Progenitor cell of endocrine pancreas (in vitro differentiated cells): ENCODE results near the gene SLIT3. TPM values are rescaled to one million over a fixed set of nuclear protein-coding genes. Genes with fewer than 3 reads are reported as not detected.
A peak's percentile ranks its signal among the peaks of the same experiment; 100 is the strongest.
"Not testable (repeated sequence)": the region's sequence is repeated elsewhere in the genome, so short reads cannot be mapped to it uniquely, and the experiment has no call there.

Experiments
- DNase-seq: peaks from one replicate; pipeline ENCODE4 v3.0.0; 2021; ENCODE audit warnings: low spot score; ENCODE audit not compliant: unreplicated experiment
- H3K27ac Mint-ChIP-seq: 2 replicates; pipeline ENCODE4 v1.8.0; 2021; ENCODE audit warnings: mild to moderate bottlenecking, moderate library complexity, mixed read lengths
- H3K27me3 Mint-ChIP-seq: 2 replicates; pipeline ENCODE4 v1.8.0; 2021; ENCODE audit warnings: mixed read lengths
- H3K36me3 Mint-ChIP-seq: 2 replicates; pipeline ENCODE4 v1.8.0; 2022; ENCODE audit warnings: mixed read lengths; ENCODE audit not compliant: insufficient read depth
- H3K4me1 Mint-ChIP-seq: 2 replicates; pipeline ENCODE4 v1.8.0; 2021; ENCODE audit warnings: low read depth, mixed read lengths
- H3K4me3 Mint-ChIP-seq: 2 replicates; pipeline ENCODE4 v1.8.0; 2021; ENCODE audit warnings: low read depth, mild to moderate bottlenecking, moderate library complexity, mixed read lengths
- H3K9me3 Mint-ChIP-seq: 2 replicates; pipeline ENCODE4 v1.8.0; 2021; ENCODE audit warnings: low read depth, mixed read lengths
- CTCF ChIP-seq: fragments of 200-600 bp; sonication (generic); IDR thresholded peaks from one replicate; pipeline ENCODE4 v1.5.0; 2021; ENCODE audit warnings: antibody characterized with exemption, mild to moderate bottlenecking; ENCODE audit not compliant: unreplicated experiment
- total RNA-seq: library from RNA; stranded (reverse); gene quantifications from 2 replicates; pipeline ENCODE4 v1.2.1, GENCODE V29; 2021

Gene SLIT3
- total RNA-seq, 1 donor from 2014 or later = 18.8 TPM

DNA sequence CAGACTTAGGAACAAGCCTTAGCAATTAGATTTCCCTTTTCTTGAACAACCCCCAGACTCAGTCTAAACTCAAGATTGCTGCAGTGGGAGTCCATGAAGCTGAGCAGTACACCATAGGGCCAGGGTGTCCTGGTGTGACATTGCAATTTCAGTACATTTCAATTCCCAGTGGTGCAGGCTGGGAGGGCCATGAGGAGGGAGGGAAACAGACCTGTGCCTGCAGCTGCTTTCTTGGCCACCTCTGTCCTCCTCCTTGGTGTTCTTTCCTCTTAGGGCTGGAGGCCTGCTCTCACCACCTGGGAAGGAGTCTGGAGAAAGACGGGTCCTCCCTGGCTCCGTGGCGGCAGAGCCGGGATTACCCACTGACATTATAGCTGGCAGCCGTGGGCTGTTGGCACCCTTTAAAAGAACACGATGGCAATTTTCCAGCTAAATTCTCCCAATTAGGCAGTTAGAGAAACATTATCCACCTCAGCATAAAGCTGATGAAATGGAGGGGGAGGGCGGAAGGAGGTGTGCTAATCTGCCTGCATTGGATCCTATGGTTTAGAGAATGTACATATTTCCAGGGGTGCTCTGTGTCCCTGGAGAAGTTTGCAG is 186.4 kb downstream of the SLIT3 start:
- H3K27ac Mint-ChIP-seq = no peak overlapping the region
- H3K4me3 Mint-ChIP-seq = no peak overlapping the region
- peaks cover 7% of the 10 kb centered on the region for H3K27me3 Mint-ChIP-seq
- peaks cover 3% of the 10 kb centered on the region for H3K4me1 Mint-ChIP-seq
- DNase-seq = no peak
- no peak for TF ChIP-seq CTCF
- H3K36me3 Mint-ChIP-seq = no peaks in the 10 kb centered on the region
- H3K9me3 Mint-ChIP-seq = peaks cover 3% of the 10 kb centered on the region

GRCh38 chr5:169112016-169112415 is 188.9 kb downstream of the SLIT3 start:
- Mint-ChIP-seq H3K27me3 (peaks cover 7% of the 10 kb centered on the region), H3K27ac (peak overlapping the region; percentile 14)

DNA sequence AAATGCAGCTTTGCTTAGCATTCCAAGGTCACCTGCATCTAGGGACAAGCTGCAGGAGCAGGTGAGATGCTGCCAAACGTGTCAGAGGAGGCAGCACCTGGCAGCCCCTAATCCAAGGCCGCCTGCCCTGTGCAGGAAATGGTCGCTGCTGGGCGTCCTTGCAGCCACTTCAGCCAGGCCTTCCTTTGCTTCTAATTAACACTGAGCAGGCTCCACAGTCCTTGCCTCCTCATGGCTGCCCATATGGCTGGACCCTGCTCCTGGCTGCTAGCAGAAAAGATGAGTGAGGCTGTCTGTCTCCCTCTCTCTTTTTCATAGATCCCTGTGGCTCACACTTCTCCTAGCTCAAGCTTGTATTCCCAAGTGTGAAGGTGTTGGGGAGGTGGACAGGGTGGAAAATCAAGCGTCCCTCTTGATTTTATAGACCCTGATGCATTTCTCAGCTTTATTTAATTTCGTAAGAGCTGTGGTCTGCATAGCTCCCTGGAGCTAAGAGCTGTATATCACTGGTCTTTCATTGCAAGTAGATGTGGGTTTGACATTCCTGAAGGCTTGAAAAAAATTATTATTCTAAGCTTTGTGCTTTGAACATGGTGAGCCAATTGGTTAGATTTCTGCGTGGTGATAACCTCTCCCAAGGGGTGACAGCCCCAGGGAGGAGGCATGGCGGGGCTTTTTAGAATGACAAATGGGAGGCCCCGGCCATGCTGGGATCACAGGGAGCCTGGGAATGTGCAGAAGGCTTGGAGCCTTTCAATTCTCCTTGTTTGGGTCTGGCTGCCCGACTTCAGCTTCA is 193.8 kb downstream of the SLIT3 start:
- H3K27me3 Mint-ChIP-seq = peaks cover 5% of the 10 kb centered on the region
- DNase-seq = no peak
- H3K36me3 Mint-ChIP-seq = no peaks in the 10 kb centered on the region
- peaks cover 3% of the 10 kb centered on the region for H3K4me1 Mint-ChIP-seq
- no peak for TF ChIP-seq CTCF
- no peak overlapping the region for H3K4me3 Mint-ChIP-seq
- peaks cover 4% of the 10 kb centered on the region for H3K9me3 Mint-ChIP-seq
- no peak overlapping the region for H3K27ac Mint-ChIP-seq

More at GRCh38 chr5:169112016-169112415, 188.9 kb downstream of the SLIT3 start:
- no peak for TF ChIP-seq CTCF
- no peak for DNase-seq
- Mint-ChIP-seq H3K4me1 (peaks cover 1% of the 10 kb centered on the region), H3K9me3 (peaks cover 4% of the 10 kb centered on the region), H3K36me3 (no peaks in the 10 kb centered on the region), H3K4me3 (no peak overlapping the region)

DNA sequence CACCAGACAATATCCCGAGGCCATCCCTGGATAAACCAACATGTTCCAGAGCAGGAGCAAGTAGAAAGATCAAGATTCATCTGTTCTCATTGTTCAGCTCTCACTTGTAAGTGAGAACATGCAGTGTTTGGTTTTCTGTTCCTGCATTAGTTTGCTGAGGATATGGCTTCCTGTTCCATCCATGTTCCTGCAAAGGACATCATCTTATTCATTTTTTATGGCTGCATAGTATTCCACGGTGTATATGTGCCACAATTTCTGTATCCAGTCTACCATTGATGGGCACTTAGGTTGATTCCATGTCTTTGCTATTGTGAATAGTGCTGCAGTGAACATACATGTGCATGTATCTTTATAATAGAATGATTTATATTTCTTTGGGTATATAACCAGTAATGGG is 195.4 kb downstream of the SLIT3 start:
- not testable (repeated sequence) for DNase-seq, H3K4me3 Mint-ChIP-seq, H3K36me3 Mint-ChIP-seq, H3K27me3 Mint-ChIP-seq, H3K4me1 Mint-ChIP-seq, H3K27ac Mint-ChIP-seq, H3K9me3 Mint-ChIP-seq

DNA sequence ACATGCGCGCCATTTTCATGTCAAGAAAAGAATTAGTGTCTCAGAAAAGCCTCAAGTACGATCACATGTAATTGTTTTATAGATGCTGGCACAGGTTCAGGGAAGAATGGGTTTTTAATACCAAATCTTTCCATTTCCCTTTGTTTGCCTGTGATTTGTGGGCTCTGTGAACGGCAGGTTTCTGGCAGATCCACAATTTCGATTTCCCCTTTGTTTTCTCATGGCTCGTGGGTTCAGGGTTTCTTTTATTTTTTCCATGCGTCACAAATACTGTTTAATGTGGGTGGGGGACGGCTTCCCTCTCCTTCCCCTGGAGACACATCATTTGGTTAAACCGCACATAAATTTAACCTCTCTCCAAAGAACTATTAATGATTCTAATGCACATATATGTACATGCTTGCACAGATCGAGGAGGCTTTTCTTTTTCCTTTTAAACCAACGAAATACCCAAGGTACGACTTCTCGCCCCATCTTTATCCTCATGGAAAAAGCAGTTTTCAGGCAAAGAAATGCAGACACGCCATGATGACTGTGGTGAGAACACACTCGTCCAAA is 195.9 kb downstream of the SLIT3 start:
- H3K27ac Mint-ChIP-seq = no peak overlapping the region
- no peak overlapping the region for H3K4me3 Mint-ChIP-seq
- H3K36me3 Mint-ChIP-seq = no peaks in the 10 kb centered on the region
- H3K9me3 Mint-ChIP-seq = peaks cover 4% of the 10 kb centered on the region
- peaks cover 9% of the 10 kb centered on the region for H3K27me3 Mint-ChIP-seq
- DNase-seq = no peak
- no peak for TF ChIP-seq CTCF
- peaks cover 3% of the 10 kb centered on the region for H3K4me1 Mint-ChIP-seq
